ENCODE measurements around the gene CFAP141.

DNA sequence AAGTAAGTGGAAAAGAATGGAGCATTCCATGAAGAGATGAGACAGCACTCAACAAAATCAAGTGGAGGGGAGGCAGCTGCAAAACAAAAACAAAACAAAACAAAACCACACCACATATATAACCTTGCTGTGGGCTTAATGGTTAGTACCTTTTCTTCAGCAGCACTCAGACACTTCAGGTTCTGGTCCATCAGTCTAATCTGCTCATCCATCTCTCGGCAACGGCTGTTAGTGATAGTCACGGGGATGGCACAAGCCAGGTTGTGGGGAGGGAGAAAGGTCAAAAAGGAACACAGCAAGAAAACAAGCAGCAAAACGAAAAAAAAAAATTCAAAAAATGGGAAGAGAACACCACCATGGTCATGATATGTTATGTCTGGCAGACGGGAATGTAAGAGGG lies 34.3 kb downstream of the CFAP141 start:
- TF ChIP-seq, protein P1, sequence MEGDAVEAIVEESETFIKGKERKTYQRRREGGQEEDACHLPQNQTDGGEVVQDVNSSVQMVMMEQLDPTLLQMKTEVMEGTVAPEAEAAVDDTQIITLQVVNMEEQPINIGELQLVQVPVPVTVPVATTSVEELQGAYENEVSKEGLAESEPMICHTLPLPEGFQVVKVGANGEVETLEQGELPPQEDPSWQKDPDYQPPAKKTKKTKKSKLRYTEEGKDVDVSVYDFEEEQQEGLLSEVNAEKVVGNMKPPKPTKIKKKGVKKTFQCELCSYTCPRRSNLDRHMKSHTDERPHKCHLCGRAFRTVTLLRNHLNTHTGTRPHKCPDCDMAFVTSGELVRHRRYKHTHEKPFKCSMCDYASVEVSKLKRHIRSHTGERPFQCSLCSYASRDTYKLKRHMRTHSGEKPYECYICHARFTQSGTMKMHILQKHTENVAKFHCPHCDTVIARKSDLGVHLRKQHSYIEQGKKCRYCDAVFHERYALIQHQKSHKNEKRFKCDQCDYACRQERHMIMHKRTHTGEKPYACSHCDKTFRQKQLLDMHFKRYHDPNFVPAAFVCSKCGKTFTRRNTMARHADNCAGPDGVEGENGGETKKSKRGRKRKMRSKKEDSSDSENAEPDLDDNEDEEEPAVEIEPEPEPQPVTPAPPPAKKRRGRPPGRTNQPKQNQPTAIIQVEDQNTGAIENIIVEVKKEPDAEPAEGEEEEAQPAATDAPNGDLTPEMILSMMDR (IDR thresholded peaks at IDR 0.05): no peak
- TF ChIP-seq JUN (CRISPR knock-in tag; IDR thresholded peaks at IDR 0.05): no peak
- TF ChIP-seq CBFB (CRISPR knock-in tag; IDR thresholded peaks at IDR 0.05; ENCODE audit: low read depth): no peak
- TF ChIP-seq SP1 (CRISPR knock-in tag; conservative IDR thresholded peaks at IDR 0.05): no peak
- TF ChIP-seq CREB1 (CRISPR knock-in tag; IDR thresholded peaks at IDR 0.05): no peak
- TF ChIP-seq, protein P2, sequence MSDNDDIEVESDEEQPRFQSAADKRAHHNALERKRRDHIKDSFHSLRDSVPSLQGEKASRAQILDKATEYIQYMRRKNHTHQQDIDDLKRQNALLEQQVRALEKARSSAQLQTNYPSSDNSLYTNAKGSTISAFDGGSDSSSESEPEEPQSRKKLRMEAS (CRISPR knock-in tag; IDR thresholded peaks at IDR 0.05): no peak

Data from WTC11 (cell line).